ENCODE measurements around the gene CST3.

The CST3 gene

DNA sequence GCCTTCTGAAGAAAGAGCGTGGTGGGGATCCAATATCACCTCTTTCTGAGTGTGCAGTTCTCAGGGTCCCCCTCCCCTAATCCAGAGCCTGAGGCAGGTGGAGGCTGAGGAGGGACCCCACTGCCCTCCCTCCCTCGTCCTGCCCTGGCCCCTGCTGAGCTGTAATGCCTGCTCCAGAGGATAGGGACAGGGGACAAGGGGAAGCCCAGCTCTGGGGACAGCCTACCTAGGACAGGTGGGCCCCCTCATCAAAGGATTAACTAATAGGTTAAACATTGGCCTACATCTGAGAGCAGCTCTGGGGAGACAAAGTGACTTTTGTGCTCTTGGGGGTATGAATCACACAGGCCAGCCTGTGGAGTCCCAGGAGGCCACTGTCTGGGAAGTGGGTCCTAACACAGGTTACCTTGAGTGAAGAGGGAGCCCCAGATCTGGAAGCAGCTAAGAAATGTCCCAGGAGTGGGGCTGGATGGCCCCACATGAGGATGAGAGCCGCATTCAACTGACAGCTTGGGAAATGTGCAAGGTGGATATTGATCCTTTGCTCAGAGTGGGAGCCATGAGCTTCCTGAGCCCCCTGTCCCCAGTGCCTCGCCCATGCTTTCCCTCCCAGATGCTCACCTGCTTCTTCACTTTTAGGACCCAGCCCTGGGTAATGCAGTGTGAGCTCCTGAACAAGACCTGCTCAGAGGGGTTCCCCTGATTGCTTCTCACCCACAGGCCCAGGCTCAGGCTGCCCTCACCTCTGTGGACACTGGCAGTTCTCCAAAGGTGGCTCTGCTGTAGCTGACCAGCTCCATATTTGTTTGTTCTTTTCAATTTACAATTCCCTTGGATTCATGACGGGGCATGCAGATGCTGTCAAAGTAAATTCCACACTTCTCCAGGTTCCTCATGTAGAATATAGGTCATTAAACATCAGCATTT, 51.7 kb downstream of the CST3 start:
- POLR2A ChIA-PET (ENCODE audit: low non-redundant PET) = no interaction called here

DNA sequence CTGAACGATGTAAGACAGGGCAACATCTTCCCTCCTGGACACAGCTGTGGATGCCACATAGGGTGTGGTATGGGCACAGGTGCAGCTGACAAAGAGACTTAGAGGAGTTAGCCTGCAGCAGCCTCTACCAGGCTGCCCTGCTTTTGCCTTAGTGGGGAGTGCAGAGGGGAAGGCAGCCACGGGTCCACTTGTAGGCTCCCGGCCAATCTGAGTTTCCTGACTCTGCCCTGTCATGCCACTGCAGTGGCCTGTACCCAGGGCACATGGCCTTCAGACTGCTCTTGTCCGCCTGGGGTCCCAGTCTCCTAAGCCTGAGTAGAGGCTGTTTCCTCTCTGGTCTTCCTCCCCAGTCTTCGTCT, 52.3 kb downstream of the CST3 start:
- no peak for DNase-seq (ENCODE audit: low spot score)
- TF ChIP-seq, protein P1, sequence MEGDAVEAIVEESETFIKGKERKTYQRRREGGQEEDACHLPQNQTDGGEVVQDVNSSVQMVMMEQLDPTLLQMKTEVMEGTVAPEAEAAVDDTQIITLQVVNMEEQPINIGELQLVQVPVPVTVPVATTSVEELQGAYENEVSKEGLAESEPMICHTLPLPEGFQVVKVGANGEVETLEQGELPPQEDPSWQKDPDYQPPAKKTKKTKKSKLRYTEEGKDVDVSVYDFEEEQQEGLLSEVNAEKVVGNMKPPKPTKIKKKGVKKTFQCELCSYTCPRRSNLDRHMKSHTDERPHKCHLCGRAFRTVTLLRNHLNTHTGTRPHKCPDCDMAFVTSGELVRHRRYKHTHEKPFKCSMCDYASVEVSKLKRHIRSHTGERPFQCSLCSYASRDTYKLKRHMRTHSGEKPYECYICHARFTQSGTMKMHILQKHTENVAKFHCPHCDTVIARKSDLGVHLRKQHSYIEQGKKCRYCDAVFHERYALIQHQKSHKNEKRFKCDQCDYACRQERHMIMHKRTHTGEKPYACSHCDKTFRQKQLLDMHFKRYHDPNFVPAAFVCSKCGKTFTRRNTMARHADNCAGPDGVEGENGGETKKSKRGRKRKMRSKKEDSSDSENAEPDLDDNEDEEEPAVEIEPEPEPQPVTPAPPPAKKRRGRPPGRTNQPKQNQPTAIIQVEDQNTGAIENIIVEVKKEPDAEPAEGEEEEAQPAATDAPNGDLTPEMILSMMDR (conservative IDR thresholded peaks at IDR 0.05; ENCODE audit: low read depth) = no peak
- ChIA-PET POLR2A (ENCODE audit: low non-redundant PET) (no interaction called here), CTCF (interaction anchor here (0.6 to 1.5 kb wide), 2 partner anchors 21 to 80 kb away, joined by 4 to 5 read pairs; no protein-coding TSS in a partner anchor)
- H3K27ac ChIP-seq = no peak overlapping the region

More for the DNA sequence above, 51.7 kb downstream of the CST3 start:
- DNase-seq (ENCODE audit: low spot score) = no peak
- TF ChIP-seq, protein P1 (conservative IDR thresholded peaks at IDR 0.05; ENCODE audit: low read depth) = no peak
- H3K27ac ChIP-seq = peak overlapping the region; percentile 16; the same call in 1 of the 2 replicates
- CTCF ChIA-PET = interaction anchor here (0.6 to 1.5 kb wide), 3 partner anchors 19 to 80 kb away, joined by 3 to 5 read pairs (median 4); no protein-coding TSS in a partner anchor

DNA sequence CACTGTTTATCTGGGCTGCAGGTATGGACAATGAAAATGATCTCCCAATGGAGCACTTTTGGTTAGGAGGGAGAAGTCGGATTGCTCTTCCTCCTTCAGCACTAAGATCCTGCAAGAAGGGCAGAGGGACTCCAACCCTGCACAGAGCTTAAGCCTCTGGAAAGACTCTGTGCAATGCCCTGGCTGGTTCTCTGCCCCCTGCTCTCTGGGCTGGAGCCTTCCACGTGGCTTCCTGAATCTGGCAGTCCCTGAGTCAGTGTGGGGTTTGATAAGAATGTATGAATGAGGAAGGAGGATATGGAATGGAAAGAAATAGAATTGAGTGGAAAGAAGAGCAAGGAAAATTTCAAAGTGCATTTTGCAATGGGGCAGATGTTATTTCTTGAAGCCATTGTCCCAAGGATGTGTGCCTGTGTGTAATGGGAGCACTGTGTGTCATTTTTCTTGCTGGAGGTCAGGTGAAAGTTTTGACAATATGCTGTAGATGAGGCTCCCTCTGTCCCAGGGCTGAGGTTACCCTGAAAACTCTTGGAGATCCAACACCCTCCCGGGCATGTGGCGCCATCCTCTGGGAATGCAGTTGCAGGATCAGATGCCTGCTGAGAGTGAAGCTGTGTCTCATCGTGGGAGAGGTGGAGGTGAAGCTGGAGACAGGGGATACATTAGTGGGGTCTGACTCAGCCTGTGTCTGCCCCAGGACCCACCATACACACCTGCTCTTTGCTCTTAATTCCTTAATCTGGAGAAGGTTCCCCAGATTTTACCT, 53.1 kb downstream of the CST3 start:
- CTCF ChIA-PET = interaction anchor here (0.6 kb wide), 2 partner anchors 13 to 23 kb away, joined by 4 read pairs; no protein-coding TSS in a partner anchor
- no peak for DNase-seq (ENCODE audit: low spot score)
- POLR2A ChIA-PET (ENCODE audit: low non-redundant PET) = no interaction called here
- H3K27ac ChIP-seq = no peak overlapping the region
- TF ChIP-seq, protein P1 (conservative IDR thresholded peaks at IDR 0.05; ENCODE audit: low read depth) = no peak
